Breast epithelium (tissue), 4 donors: ENCODE results near the gene ARHGAP8. TPM values are rescaled to one million over a fixed set of nuclear protein-coding genes. Genes with fewer than 3 reads are reported as not detected.

ENCODE experiments used
- DNase-seq, 2 donors: peaks; one replicate each; pipeline ENCODE4 v3.0.0-alpha.2; 2019; ENCODE audit warnings: low spot score in 2 of 2
- H3K27ac ChIP-seq, 2 donors: fragments of 200-600 bp; sonication (generic) in 1 of 2; one replicate each; pipeline ENCODE4 v1.5.1; 2016 to 2019; ENCODE audit warnings: mild to moderate bottlenecking in 1 of 2
- H3K27me3 ChIP-seq, 2 donors: fragments of 200-600 bp; sonication (generic) in 1 of 2; one replicate each; pipeline versions ENCODE4 v1.5.1 to v1.6.0; 2017 to 2019; ENCODE audit warnings: control low read depth in 1 of 2, mild to moderate bottlenecking in 1 of 2
- H3K36me3 ChIP-seq: fragments of 200-600 bp; one replicate; pipeline ENCODE4 v1.5.1; 2019
- H3K4me1 ChIP-seq, 2 donors: fragments of 200-600 bp; sonication (generic); one replicate each; pipeline ENCODE4 v1.5.1; 2016 to 2019; ENCODE audit warnings: control low read depth in 1 of 2
- H3K4me3 ChIP-seq, 3 donors: fragments of 200-600 bp; sonication (generic); 1 replicate in 2 of 3; 2 replicates in 1 of 3; pipeline ENCODE4 v1.5.1; 2016 to 2019; ENCODE audit warnings: mild to moderate bottlenecking in 3 of 3, moderate library complexity in 2 of 3
- H3K9me3 ChIP-seq, 2 donors: fragments of 200-600 bp; sonication (generic) in 1 of 2; one replicate each; pipeline ENCODE4 v1.5.1; 2016 to 2019; ENCODE audit warnings: control low read depth in 1 of 2
- CTCF ChIP-seq, 3 donors: fragments of 450-650 bp; IDR thresholded peaks; one replicate each; pipeline ENCODE4 v1.5.1; 2016 to 2017; ENCODE audit warnings: antibody characterized with exemption in 3 of 3, mild to moderate bottlenecking in 3 of 3, moderate library complexity in 3 of 3
- POLR2A ChIP-seq: fragments of 450-650 bp; IDR thresholded peaks from one replicate; pipeline ENCODE4 v1.6.1; 2016; ENCODE audit warnings: antibody characterized with exemption, mild to moderate bottlenecking, moderate library complexity
- POLR2AphosphoS5 ChIP-seq, 3 donors: sonication (generic); formaldehyde crosslinking; IDR thresholded peaks; one replicate each; pipeline ENCODE4 v1.6.1; 2017; ENCODE audit warnings: antibody characterized with exemption in 3 of 3
- intact Hi-C: fragments of 100-400 bp; cut with DNase I; formaldehyde crosslinking; loops from one replicate; pipeline ENCODE4 v1.15.1; 2023; ENCODE audit warnings: low total_unique reads
- total RNA-seq, 3 donors: library from RNA; depleted of rRNA; stranded (reverse); fragments of >200 nt; gene quantifications; one replicate each; pipeline ENCODE4 v1.1.0, GENCODE V29; 2016

The ARHGAP8 gene
- total RNA-seq, 3 donors from 2014 or later: 9.8 to 39.4 (median 32.4) TPM

GRCh38 chr22:44813416-44813815, 61.0 kb downstream of the ARHGAP8 start:
- Histone ChIP-seq H3K4me3 (no peak overlapping the region), H3K27ac (no peak overlapping the region), H3K4me1 (no peaks in the 10 kb centered on the region), H3K36me3 (no peaks in the 10 kb centered on the region), H3K9me3 (no peaks in the 10 kb centered on the region), H3K27me3 (no peaks in the 10 kb centered on the region)
- intact Hi-C loops: no loop called here
- TF ChIP-seq CTCF (IDR thresholded peaks at IDR 0.05) (no peak), POLR2A (no peak), POLR2AphosphoS5 (IDR thresholded peaks at IDR 0.05) (no peak)
- DNase-seq: no peak

- intact Hi-C loops: no loop called here
Observed at GRCh38 chr22:44814266-44815098, 62.1 kb downstream of the ARHGAP8 start.

GRCh38 chr22:44815099-44816070, 63.0 kb downstream of the ARHGAP8 start:
- no peaks in the 10 kb centered on the region for H3K4me1 ChIP-seq
- no peaks in the 10 kb centered on the region for H3K9me3 ChIP-seq
- H3K27me3 ChIP-seq: no peaks in the 10 kb centered on the region
- H3K36me3 ChIP-seq: no peaks in the 10 kb centered on the region
- DNase-seq: no peak
- H3K27ac ChIP-seq: no peak overlapping the region
- H3K4me3 ChIP-seq: no peak overlapping the region
- intact Hi-C loops: no loop called here
- TF ChIP-seq POLR2A: no peak

More at GRCh38 chr22:44814266-44815098, 62.1 kb downstream of the ARHGAP8 start:
- Histone ChIP-seq H3K4me1 (no peaks in the 10 kb centered on the region), H3K4me3 (no peak overlapping the region), H3K27me3 (no peaks in the 10 kb centered on the region), H3K36me3 (no peaks in the 10 kb centered on the region), H3K9me3 (no peaks in the 10 kb centered on the region), H3K27ac (no peak overlapping the region)
- no peak for TF ChIP-seq POLR2AphosphoS5 (IDR thresholded peaks at IDR 0.05)
- DNase-seq: no peak

GRCh38 chr22:44816141-44816540, 63.8 kb downstream of the ARHGAP8 start:
- no peak overlapping the region for H3K27ac ChIP-seq
- no peak overlapping the region for H3K4me3 ChIP-seq
- DNase-seq: no peak
- no peaks in the 10 kb centered on the region for H3K9me3 ChIP-seq
- H3K27me3 ChIP-seq: no peaks in the 10 kb centered on the region
- intact Hi-C loops: no loop called here
- TF ChIP-seq POLR2AphosphoS5 (IDR thresholded peaks at IDR 0.05) (no peak), CTCF (IDR thresholded peaks at IDR 0.05) (no peak), POLR2A (no peak)
- H3K4me1 ChIP-seq: no peaks in the 10 kb centered on the region
- H3K36me3 ChIP-seq: no peaks in the 10 kb centered on the region

GRCh38 chr22:44818727-44819126, 66.4 kb downstream of the ARHGAP8 start:
- DNase-seq: no peak
- TF ChIP-seq POLR2AphosphoS5 (IDR thresholded peaks at IDR 0.05): no peak
- TF ChIP-seq CTCF (IDR thresholded peaks at IDR 0.05): no peak
- no peak for TF ChIP-seq POLR2A
- intact Hi-C loops: no loop called here
- Histone ChIP-seq H3K36me3 (no peaks in the 10 kb centered on the region), H3K9me3 (no peaks in the 10 kb centered on the region), H3K4me3 (no peak overlapping the region), H3K27ac (no peak overlapping the region), H3K4me1 (no peaks in the 10 kb centered on the region), H3K27me3 (no peaks in the 10 kb centered on the region)
